Uterus (tissue), 2 donors: Measurements from ENCODE around the gene CHST9.

ENCODE experiments used
- CTCF ChIP-seq, 4 experiments: fragments of 200-600 bp in 2 of 4; fragments of 450-650 bp in 2 of 4; sonication (generic) in 2 of 4; IDR thresholded peaks; one replicate each; pipeline ENCODE4 v1.5.1; 2016 to 2019; ENCODE audit warnings: antibody characterized with exemption in 4 of 4, mild to moderate bottlenecking in 2 of 4, moderate library complexity in 1 of 4
- POLR2A ChIP-seq, 2 donors: fragments of 450-650 bp; IDR thresholded peaks; one replicate each; pipeline ENCODE4 v1.6.1; 2016; ENCODE audit warnings: antibody characterized with exemption in 2 of 2, mild to moderate bottlenecking in 1 of 2, moderate library complexity in 1 of 2

DNA sequence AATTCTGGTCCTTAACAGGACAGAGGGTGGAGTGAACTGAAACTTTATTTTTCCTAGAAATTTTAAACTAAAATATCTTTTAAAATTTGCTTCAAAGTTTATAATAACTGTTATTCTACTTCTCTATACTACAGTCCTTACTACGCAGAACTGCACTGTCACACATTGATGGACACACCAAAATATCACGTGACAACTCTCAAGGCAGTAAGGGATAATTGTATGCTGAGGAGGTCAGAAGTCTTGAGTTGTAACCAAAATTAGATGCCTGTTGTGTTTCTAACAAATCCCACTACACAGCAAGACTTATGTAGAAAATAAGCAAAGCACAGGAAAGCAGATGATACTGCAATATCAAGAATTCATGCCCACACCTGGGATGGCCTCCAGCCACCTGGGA lies 76.3 kb downstream of the CHST9 start:
- TF ChIP-seq CTCF (IDR thresholded peaks at IDR 0.05): no peak
- no peak for TF ChIP-seq POLR2A (IDR thresholded peaks at IDR 0.05)
